Transverse colon (tissue), 4 donors: ENCODE measurements around the gene UBE2Q2. TPM values are rescaled to one million over a fixed set of nuclear protein-coding genes. Genes with fewer than 3 reads are reported as not detected.

ENCODE experiments used
- DNase-seq: peaks from one replicate; pipeline ENCODE4 v3.0.0-alpha.2; 2019
- H3K27ac ChIP-seq, 4 donors: fragments of 200-600 bp; sonication (generic); 2 replicates each; pipeline ENCODE4 v1.5.1; 2016 to 2018; ENCODE audit warnings: inconsistent platforms in 4 of 4
- H3K27me3 ChIP-seq: fragments of 200-600 bp; sonication (generic); 2 replicates; pipeline ENCODE4 v1.5.1; 2017; ENCODE audit warnings: inconsistent platforms
- H3K36me3 ChIP-seq, 4 donors: fragments of 200-600 bp; sonication (generic); 2 replicates each; pipeline ENCODE4 v1.5.1; 2017 to 2019; ENCODE audit warnings: inconsistent platforms in 4 of 4
- H3K4me1 ChIP-seq, 4 donors: fragments of 200-600 bp; sonication (generic); 2 replicates each; pipeline ENCODE4 v1.5.1; 2017 to 2020; ENCODE audit warnings: inconsistent platforms in 4 of 4
- H3K4me3 ChIP-seq, 4 donors: fragments of 200-600 bp; sonication (generic); 1 replicate in 1 of 4; 2 replicates in 3 of 4; pipeline versions ENCODE4 v1.5.1 to v1.6.1; 2017 to 2019; ENCODE audit warnings: inconsistent platforms in 4 of 4
- H3K9me3 ChIP-seq, 2 donors: fragments of 200-600 bp; sonication (generic); 2 replicates each; pipeline ENCODE4 v1.5.1; 2017 to 2019; ENCODE audit warnings: inconsistent platforms in 2 of 2
- CTCF ChIP-seq, 5 experiments: fragments of 200-600 bp in 3 of 5; fragments of 450-650 bp in 2 of 5; sonication (generic) in 3 of 5; IDR thresholded peaks; 1 replicate in 2 of 5; 2 replicates in 3 of 5; pipeline ENCODE4 v1.5.1; 2016 to 2017; ENCODE audit warnings: antibody characterized with exemption in 5 of 5, inconsistent platforms in 3 of 5, mild to moderate bottlenecking in 2 of 5, moderate library complexity in 1 of 5
- EP300 ChIP-seq: sonication (generic); formaldehyde crosslinking; IDR thresholded peaks from one replicate; pipeline ENCODE4 v1.6.1; 2017; ENCODE audit warnings: antibody characterized with exemption, low read depth
- POLR2A ChIP-seq: fragments of 450-650 bp; IDR thresholded peaks from one replicate; pipeline ENCODE4 v1.6.1; 2016; ENCODE audit warnings: antibody characterized with exemption, mild to moderate bottlenecking, moderate library complexity
- POLR2AphosphoS5 ChIP-seq, 3 donors: sonication (generic); formaldehyde crosslinking; IDR thresholded peaks; one replicate each; pipeline ENCODE4 v1.6.1; 2016; ENCODE audit warnings: antibody characterized with exemption in 3 of 3
- WGBS, 2 donors: methylation state at CpG; one replicate each; pipeline ENCODE4 v1.1.5; 2018; ENCODE audit warnings: low coverage in 1 of 2; 5-methylcytosine and 5-hydroxymethylcytosine counted together
- in situ Hi-C, 4 donors: fragments of 200-750 bp; cut with MboI; loops; one replicate each; pipeline versions ENCODE4 v1.15.0 to v1.15.1; 2017; ENCODE audit warnings: low sequenced_read_pairs in 3 of 4, low pct_ligation_motif_present in 1 of 4, low pct_unique_long_range_greater_than_20kb in 1 of 4
- intact Hi-C: fragments of 100-400 bp; cut with DNase I; formaldehyde crosslinking; loops from one replicate; pipeline ENCODE4 v1.15.1; 2023; ENCODE audit warnings: low total_unique reads
- total RNA-seq, 4 donors: library from RNA; depleted of rRNA; stranded (reverse); fragments of >200 nt; gene quantifications; one replicate each; pipeline ENCODE4 v1.1.0, GENCODE V29; 2016

UBE2Q2 gene
- total RNA-seq, 4 donors from 2014 or later: 21.2 to 53.7 (median 26.9) TPM

DNA sequence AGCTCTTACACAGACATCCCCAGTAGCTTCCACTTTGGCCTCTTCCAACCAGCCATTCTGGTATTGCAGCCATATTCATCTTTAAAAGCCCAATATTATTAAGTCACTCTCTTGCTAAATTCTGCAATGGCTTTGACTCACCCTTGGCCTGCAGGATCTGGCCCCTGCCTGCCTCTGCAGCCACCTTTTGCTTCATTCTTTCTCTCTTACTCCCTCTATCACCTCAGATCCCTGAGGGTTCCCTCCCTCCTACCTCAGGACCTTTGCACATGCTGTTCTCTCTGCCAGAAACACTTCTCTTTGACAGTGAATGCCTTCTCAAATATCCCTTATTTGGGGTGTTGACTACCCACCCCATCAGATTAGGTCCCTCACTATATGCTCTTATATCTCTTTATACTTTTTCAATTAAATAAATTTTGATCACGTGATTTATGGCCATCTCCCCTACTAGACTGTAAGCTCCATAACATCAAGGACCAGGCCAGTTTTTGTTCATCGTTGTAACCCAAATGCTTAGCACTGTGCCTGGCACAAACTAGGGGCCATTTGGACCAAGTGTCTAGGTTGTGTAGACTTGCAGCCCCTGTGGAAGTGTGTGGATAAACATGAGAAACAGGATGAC, 32.3 kb upstream of the UBE2Q2 start:
- Histone ChIP-seq H3K9me3 (no peaks in the 10 kb centered on the region), H3K4me1 (no peaks in the 10 kb centered on the region), H3K27me3 (no peaks in the 10 kb centered on the region), H3K4me3 (no peak overlapping the region), H3K36me3 (no peaks in the 10 kb centered on the region), H3K27ac (no peak overlapping the region)
- 80 to 92% methylated on average over 2 of the region's 2 CpGs for WGBS, 2 donors
- TF ChIP-seq EP300 (no peak), CTCF (IDR thresholded peaks at IDR 0.05) (no peak), POLR2AphosphoS5 (IDR thresholded peaks at IDR 0.05) (no peak), POLR2A (no peak)
- no peak for DNase-seq
- intact Hi-C loops: no loop called here
- in situ Hi-C loops: loop anchor here in 2 of 4 donors (10.0 to 25.0 kb wide), 3 partner anchors 104 to 326 kb away; no protein-coding TSS in a partner anchor

DNA sequence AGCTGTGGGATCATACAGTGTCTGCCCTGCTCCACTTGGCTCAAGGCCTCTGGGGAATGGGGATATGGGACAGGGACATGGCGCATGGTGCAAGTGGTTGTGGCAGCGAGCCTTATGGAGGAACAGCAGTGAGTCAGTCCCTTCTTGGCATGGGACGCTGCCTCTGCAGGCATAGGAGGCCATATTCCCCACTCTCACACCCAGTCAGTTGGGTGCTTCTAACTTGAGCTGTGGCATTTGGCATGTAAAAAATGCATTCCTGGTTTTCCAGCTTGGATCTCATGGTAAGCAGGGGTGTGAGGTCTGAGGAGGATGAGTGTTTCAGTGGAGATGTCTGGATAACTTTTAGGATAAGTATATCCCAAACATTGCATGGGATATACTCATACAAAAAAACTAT, 31.6 kb upstream of the UBE2Q2 start:
- Histone ChIP-seq H3K4me3 (no peak overlapping the region), H3K36me3 (no peaks in the 10 kb centered on the region), H3K27me3 (no peaks in the 10 kb centered on the region), H3K9me3 (no peaks in the 10 kb centered on the region), H3K4me1 (no peaks in the 10 kb centered on the region), H3K27ac (no peak overlapping the region)
- in situ Hi-C loops: loop anchor here in 2 of 4 donors (10.0 to 25.0 kb wide), 3 partner anchors 103 to 326 kb away; no protein-coding TSS in a partner anchor
- no peak for DNase-seq
- intact Hi-C loops: no loop called here
- 96% methylated on average over 3 of the region's 3 CpGs; no CpG with 5 or more reads in 1 of the 2 donors for WGBS, 2 donors
- TF ChIP-seq CTCF (IDR thresholded peaks at IDR 0.05) (no peak), EP300 (no peak), POLR2AphosphoS5 (IDR thresholded peaks at IDR 0.05) (no peak), POLR2A (no peak)

GRCh38 chr15:75814794-75815193, 28.5 kb upstream of the UBE2Q2 start:
- Histone ChIP-seq H3K4me3 (no peak overlapping the region), H3K9me3 (no peaks in the 10 kb centered on the region), H3K27ac (no peak overlapping the region), H3K4me1 (no peaks in the 10 kb centered on the region), H3K36me3 (no peaks in the 10 kb centered on the region), H3K27me3 (no peaks in the 10 kb centered on the region)
- no peak for DNase-seq
- intact Hi-C loops (no loop called here), in situ Hi-C loops (loop anchor here in 2 of 4 donors (10.0 to 25.0 kb wide), 3 partner anchors 100 to 323 kb away; no protein-coding TSS in a partner anchor)
- TF ChIP-seq POLR2A (no peak), EP300 (no peak), POLR2AphosphoS5 (IDR thresholded peaks at IDR 0.05) (no peak), CTCF (IDR thresholded peaks at IDR 0.05) (no peak)
- 75 to 89% methylated on average over 3 to 5 of the region's 5 CpGs for WGBS, 2 donors

DNA sequence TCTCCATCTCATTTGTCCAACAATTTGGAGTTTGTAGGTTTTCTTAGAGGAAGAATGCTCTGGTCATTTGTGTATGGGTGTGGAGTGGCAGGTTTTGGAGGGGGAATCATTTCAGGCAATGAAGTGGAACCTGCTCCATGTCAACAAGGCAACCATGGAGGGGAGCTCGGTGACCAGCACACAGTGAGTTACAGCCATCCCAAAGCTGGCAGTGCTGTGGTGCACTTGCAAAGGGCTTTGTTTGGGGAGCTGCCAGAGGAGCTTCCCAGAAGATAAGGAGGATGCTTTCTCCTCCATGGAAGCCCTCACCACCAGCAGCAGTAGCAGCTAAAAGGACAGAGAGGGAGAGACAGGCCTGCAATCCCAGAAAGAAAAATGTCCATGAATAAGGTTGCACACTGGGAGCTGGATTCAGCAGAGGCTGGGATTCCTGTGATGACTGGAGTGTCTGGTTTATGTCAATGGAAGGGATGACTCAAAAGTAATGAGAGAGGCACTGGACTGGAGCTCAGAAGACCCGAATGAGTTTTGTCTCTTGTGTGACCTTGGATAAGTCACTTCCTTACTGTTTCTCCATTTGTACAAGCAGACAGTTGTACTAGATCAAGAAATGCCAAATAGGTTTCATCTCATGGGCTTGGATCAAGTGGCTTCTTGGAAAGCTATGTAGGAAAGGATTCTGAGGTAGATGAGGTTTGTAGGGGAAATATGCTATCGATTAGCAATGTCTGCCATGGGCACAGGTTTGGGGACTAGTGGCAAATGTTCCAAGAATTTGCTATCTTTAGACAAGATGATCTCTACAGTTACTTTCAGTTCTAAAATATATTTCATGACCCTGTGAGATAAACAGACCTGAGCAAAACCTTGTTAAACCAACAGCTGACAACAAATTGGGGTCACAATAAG, 27.2 kb upstream of the UBE2Q2 start:
- H3K27me3 ChIP-seq: no peaks in the 10 kb centered on the region
- H3K4me1 ChIP-seq: no peaks in the 10 kb centered on the region
- no peak for DNase-seq
- no peaks in the 10 kb centered on the region for H3K9me3 ChIP-seq
- WGBS, 2 donors: 81 to 100% methylated on average over 1 to 3 of the region's 3 CpGs
- intact Hi-C loops: no loop called here
- in situ Hi-C loops: loop anchor here in 2 of 4 donors (10.0 to 25.0 kb wide), 3 partner anchors 99 to 321 kb away; no protein-coding TSS in a partner anchor
- H3K4me3 ChIP-seq: no peak overlapping the region
- no peak for TF ChIP-seq CTCF (IDR thresholded peaks at IDR 0.05)
- no peak for TF ChIP-seq POLR2A
- TF ChIP-seq POLR2AphosphoS5 (IDR thresholded peaks at IDR 0.05): no peak
- H3K27ac ChIP-seq: no peak overlapping the region
- H3K36me3 ChIP-seq: no peaks in the 10 kb centered on the region
